ENCODE results near the gene THAP2.

Gene THAP2

DNA sequence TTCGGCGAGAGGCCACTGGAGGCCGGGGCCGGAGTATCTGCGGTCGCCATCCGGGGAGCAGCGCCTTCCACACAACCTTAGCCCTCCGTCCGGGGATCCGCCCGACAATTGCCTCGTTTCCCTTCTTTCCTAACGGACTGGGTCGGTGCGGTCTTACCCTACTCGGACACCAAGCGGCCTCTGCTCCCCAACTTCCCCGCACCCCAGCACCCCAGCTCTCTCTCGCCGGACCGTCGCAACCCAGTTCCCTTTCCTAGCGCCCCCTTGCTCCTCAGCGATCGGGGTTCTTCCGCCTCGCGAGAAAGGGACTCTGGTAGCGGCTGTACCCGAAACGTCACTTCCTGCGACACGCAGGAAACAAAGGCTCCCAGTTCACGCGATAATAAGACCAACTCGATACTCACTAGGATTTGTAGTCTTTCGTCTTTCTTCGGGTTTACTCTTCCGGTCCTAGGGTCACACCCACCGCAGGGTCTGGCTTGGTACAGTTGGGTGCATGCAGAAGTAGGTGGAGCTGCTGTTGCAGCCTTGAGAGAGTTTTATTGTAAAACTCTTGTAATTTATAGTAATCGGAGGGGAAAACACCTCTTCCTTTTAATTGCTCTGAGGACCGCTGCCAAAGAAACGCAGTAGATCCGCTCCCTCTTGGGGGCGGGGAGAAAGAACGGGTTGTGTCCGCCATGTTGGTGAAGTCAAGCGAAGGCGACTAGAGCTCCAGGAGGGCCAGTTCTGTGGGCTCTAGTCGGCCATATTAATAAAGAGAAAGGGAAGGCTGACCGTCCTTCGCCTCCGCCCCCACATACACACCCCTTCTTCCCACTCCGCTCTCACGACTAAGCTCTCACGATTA is at the start of gene THAP2, which contains the start of gene ZFC3H1:
Gene THAP2 (plus strand): TSS at position 741 of the 850 bp plus-strand sequence. CDS start 209 bp downstream, outside the sequence.
Gene ZFC3H1 (minus strand): TSS at position 288 of the 850 bp plus-strand sequence. CDS start 238 bp downstream, at position 50.
- TF ChIP-seq Cebpa-rat (IDR thresholded peaks at IDR 0.05): no peak
- peak within 1 kb of the TSS; percentile 90 for H3K4me2 ChIP-seq
- peak within 1 kb of the TSS; percentile 86 for H3K27ac ChIP-seq
- H3K27me3 ChIP-seq: no peaks in the 10 kb centered on the region
- H3K9me3 ChIP-seq: no peaks in the 10 kb centered on the region
- H3K9ac ChIP-seq: peak within 1 kb of the TSS; percentile 95
- peaks cover 16% of the 10 kb centered on the region for H3K36me3 ChIP-seq
- H3K4me3 ChIP-seq: peak within 1 kb of the TSS; percentile 93
- peaks cover 39% of the 10 kb centered on the region for H4K20me1 ChIP-seq
- peaks cover 30% of the 10 kb centered on the region for H3K4me1 ChIP-seq

GRCh38 chr12:71621938-71622337 is 42.2 kb upstream of the THAP2 start:
- Histone ChIP-seq H3K4me3 (no peak overlapping the region), H4K20me1 (peaks cover 14% of the 10 kb centered on the region; the same call in 1 of the 2 replicates), H3K27me3 (no peaks in the 10 kb centered on the region), H3K36me3 (peaks cover 90% of the 10 kb centered on the region), H3K9me3 (no peaks in the 10 kb centered on the region), H3K4me2 (no peak overlapping the region; the same call in 1 of the 2 replicates), H3K4me1 (peaks cover 24% of the 10 kb centered on the region), H3K27ac (no peak overlapping the region), H3K9ac (no peak overlapping the region)
- TF ChIP-seq Cebpa-rat (IDR thresholded peaks at IDR 0.05): no peak

GRCh38 chr12:71625476-71625875 is 38.6 kb upstream of the THAP2 start:
- H3K36me3 ChIP-seq: peaks cover 86% of the 10 kb centered on the region
- H4K20me1 ChIP-seq: peaks cover 12% of the 10 kb centered on the region; the same call in 1 of the 2 replicates
- H3K27me3 ChIP-seq: no peaks in the 10 kb centered on the region
- no peak overlapping the region for H3K4me2 ChIP-seq
- no peak for TF ChIP-seq Cebpa-rat (IDR thresholded peaks at IDR 0.05)
- no peak overlapping the region for H3K4me3 ChIP-seq
- no peak overlapping the region for H3K27ac ChIP-seq
- no peaks in the 10 kb centered on the region for H3K9me3 ChIP-seq
- H3K4me1 ChIP-seq: peaks cover 24% of the 10 kb centered on the region
- no peak overlapping the region for H3K9ac ChIP-seq

GRCh38 chr12:71626098-71626497 is 38.0 kb upstream of the THAP2 start:
- H3K4me2 ChIP-seq: no peak overlapping the region
- TF ChIP-seq Cebpa-rat (IDR thresholded peaks at IDR 0.05): no peak
- H3K4me3 ChIP-seq: no peak overlapping the region

DNA sequence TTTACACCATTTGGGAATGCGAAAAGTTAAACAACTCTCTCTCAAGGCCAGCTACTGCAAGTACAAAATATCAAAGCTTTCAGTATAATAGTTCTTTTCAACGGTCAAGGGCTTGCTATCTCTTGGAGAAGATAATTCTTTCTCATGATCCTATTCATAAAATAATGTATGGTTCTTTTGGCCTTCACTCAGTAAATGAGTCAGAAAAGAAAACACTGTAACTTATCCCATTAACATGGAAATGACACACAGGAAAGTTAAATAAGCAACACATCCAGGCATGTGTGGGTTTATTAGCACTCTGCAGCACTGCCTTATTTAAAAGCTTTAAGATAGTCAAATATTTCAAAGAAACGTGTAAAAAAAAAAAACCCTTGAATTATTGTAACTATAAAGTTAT is 37.3 kb upstream of the THAP2 start:
- no peak for TF ChIP-seq Cebpa-rat (IDR thresholded peaks at IDR 0.05)
- Histone ChIP-seq H3K4me1 (peaks cover 20% of the 10 kb centered on the region), H4K20me1 (peaks cover 12% of the 10 kb centered on the region; the same call in 1 of the 2 replicates), H3K4me3 (no peak overlapping the region), H3K9me3 (no peaks in the 10 kb centered on the region), H3K9ac (no peak overlapping the region), H3K27me3 (no peaks in the 10 kb centered on the region), H3K27ac (no peak overlapping the region), H3K36me3 (peaks cover 84% of the 10 kb centered on the region), H3K4me2 (no peak overlapping the region)

More at GRCh38 chr12:71626098-71626497, 38.0 kb upstream of the THAP2 start:
- Histone ChIP-seq H3K27me3 (no peaks in the 10 kb centered on the region), H3K36me3 (peaks cover 84% of the 10 kb centered on the region), H4K20me1 (peaks cover 12% of the 10 kb centered on the region; the same call in 1 of the 2 replicates), H3K9me3 (no peaks in the 10 kb centered on the region), H3K27ac (no peak overlapping the region), H3K4me1 (peaks cover 24% of the 10 kb centered on the region), H3K9ac (no peak overlapping the region)

DNA sequence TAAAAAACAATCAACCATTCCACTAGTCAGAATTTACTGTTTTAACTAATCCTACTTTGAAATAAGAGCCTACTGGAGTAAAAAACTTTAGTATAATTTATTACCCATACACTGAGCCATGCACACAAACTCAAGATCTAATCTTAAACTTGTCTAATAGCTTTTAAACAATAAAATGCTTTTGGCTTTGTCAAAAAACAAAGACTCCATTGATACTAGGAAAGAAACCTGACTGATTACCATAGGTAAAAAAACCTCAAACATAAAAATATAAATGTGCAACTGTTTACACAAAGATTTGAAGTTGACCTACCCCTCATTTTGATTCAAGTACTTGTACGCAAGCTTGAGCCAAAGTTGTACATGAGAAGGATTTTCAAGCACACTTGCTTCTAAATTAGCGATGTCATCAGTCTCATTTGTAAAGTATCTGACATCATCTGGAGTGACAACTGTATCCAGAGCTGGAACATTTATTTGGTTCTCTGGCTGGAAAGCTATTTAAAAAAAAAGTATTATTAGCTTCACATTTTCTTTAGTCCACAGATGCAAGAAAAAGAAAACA is 36.6 kb upstream of the THAP2 start:
- H3K4me3 ChIP-seq: no peak overlapping the region
- no peak overlapping the region for H3K4me2 ChIP-seq
- no peaks in the 10 kb centered on the region for H3K9me3 ChIP-seq
- H3K27ac ChIP-seq: no peak overlapping the region
- no peak overlapping the region for H3K9ac ChIP-seq
- H3K36me3 ChIP-seq: peaks cover 84% of the 10 kb centered on the region
- peaks cover 12% of the 10 kb centered on the region; the same call in 1 of the 2 replicates for H4K20me1 ChIP-seq
- TF ChIP-seq Cebpa-rat (IDR thresholded peaks at IDR 0.05): no peak
- peaks cover 12% of the 10 kb centered on the region for H3K4me1 ChIP-seq
- H3K27me3 ChIP-seq: no peaks in the 10 kb centered on the region

- H3K27me3 ChIP-seq: no peaks in the 10 kb centered on the region
These were observed 27.4 kb upstream of the THAP2 start for GRCh38 chr12:71636704-71637115.

DNA sequence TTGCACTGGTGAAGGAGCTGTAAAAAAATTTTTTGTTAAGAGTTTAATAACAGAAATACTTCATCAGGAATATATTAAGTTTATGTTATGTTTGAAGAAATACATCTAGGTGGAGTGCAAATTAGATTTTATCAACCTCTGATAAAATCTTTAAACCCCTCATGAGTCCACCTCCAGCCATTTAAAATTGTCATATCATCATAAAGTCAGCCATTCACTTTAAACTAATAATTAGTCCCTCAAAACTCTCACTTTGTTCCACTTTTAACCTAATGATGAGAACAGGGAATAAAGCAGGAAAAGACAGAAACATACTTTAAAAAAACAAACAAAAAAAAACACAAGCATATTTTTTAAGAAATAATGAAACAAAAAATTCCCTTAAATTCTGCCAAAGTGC is 25.6 kb upstream of the THAP2 start:
- Histone ChIP-seq H3K27ac (no peak overlapping the region), H3K9me3 (no peaks in the 10 kb centered on the region), H3K4me3 (no peak overlapping the region), H3K4me2 (no peak overlapping the region), H3K4me1 (no peaks in the 10 kb centered on the region), H3K9ac (no peak overlapping the region), H3K36me3 (peaks cover 91% of the 10 kb centered on the region), H3K27me3 (no peaks in the 10 kb centered on the region), H4K20me1 (peaks cover 47% of the 10 kb centered on the region)
- no peak for TF ChIP-seq Cebpa-rat (IDR thresholded peaks at IDR 0.05)

More at GRCh38 chr12:71636704-71637115, 27.4 kb upstream of the THAP2 start:
- Histone ChIP-seq H3K27ac (no peak overlapping the region), H3K36me3 (peaks cover 91% of the 10 kb centered on the region), H3K9ac (no peak overlapping the region), H3K9me3 (no peaks in the 10 kb centered on the region), H3K4me1 (no peaks in the 10 kb centered on the region), H3K4me3 (no peak overlapping the region), H4K20me1 (peaks cover 36% of the 10 kb centered on the region), H3K4me2 (no peak overlapping the region)
- TF ChIP-seq Cebpa-rat (IDR thresholded peaks at IDR 0.05): no peak

GRCh38 chr12:71639341-71639760 is 24.8 kb upstream of the THAP2 start:
- no peaks in the 10 kb centered on the region for H3K27me3 ChIP-seq
- peaks cover 47% of the 10 kb centered on the region for H4K20me1 ChIP-seq
- no peak overlapping the region for H3K27ac ChIP-seq
- no peak overlapping the region for H3K4me3 ChIP-seq
- H3K36me3 ChIP-seq: peaks cover 91% of the 10 kb centered on the region
- no peak overlapping the region for H3K4me2 ChIP-seq
- no peak overlapping the region for H3K9ac ChIP-seq
- no peaks in the 10 kb centered on the region for H3K4me1 ChIP-seq
- TF ChIP-seq Cebpa-rat (IDR thresholded peaks at IDR 0.05): no peak
- no peaks in the 10 kb centered on the region for H3K9me3 ChIP-seq

DNA sequence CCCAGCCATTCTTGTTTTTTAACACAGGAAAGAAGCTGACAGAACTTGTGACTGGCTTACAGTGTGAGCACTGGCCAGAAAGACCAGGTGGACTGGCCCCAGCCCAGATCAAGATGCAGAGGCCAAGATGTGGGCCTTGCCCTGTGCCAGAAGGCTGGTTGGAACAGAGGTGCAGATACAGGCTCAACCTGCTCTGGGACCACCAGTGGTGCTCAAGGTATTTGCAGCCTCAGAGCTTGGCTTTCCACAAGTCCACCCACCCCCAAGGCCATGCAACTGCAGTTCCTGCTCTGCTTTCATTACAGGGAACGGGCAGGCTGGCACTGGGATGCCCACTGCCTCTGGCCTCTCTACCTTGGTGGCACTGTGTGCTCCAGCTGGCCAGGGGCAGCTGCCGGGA is 23.8 kb upstream of the THAP2 start:
- no peak for TF ChIP-seq Cebpa-rat (IDR thresholded peaks at IDR 0.05)
- Histone ChIP-seq H3K27ac (no peak overlapping the region), H3K36me3 (peaks cover 91% of the 10 kb centered on the region), H3K9ac (no peak overlapping the region), H4K20me1 (peaks cover 47% of the 10 kb centered on the region), H3K4me1 (no peaks in the 10 kb centered on the region), H3K9me3 (no peaks in the 10 kb centered on the region), H3K4me2 (no peak overlapping the region), H3K4me3 (no peak overlapping the region), H3K27me3 (no peaks in the 10 kb centered on the region)

Measured in BLaER1 (cell line).